ENCODE measurements around the gene PASK.

The PASK gene

DNA sequence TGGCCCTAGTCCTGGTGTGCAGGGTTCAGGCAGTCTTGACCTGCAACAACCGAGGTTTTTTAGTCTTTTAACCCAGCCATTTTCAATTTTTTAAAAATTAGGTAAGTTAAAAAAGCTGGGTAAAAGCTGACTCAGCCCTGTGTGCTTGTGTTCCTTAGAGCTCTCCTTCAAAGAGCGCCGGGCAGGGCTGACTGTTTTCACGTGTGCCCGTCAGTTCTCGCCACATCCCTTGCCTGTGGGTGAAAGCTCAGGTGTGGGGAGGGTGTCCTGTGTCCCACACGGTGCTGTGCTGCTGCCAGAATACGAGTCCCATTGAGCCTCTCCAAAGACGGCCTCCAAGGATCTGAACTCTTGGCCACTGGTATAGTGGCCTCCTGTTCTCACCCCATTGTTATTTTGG lies 33.9 kb upstream of the PASK start:
- Histone ChIP-seq H3K4me3 (ENCODE audit: low read depth, low read length) (no peak overlapping the region), H3K27me3 (replicated peaks) (no peaks in the 10 kb centered on the region), H3K27ac (no peak overlapping the region), H3K36me3 (replicated peaks) (peaks cover 6% of the 10 kb centered on the region)
- DNase-seq = no peak
- in situ Hi-C loops (cut with HindIII; ENCODE audit: low pct_ligation_motif_present, low sequenced_read_pairs) = no loop called here
- TF ChIP-seq, protein P1, sequence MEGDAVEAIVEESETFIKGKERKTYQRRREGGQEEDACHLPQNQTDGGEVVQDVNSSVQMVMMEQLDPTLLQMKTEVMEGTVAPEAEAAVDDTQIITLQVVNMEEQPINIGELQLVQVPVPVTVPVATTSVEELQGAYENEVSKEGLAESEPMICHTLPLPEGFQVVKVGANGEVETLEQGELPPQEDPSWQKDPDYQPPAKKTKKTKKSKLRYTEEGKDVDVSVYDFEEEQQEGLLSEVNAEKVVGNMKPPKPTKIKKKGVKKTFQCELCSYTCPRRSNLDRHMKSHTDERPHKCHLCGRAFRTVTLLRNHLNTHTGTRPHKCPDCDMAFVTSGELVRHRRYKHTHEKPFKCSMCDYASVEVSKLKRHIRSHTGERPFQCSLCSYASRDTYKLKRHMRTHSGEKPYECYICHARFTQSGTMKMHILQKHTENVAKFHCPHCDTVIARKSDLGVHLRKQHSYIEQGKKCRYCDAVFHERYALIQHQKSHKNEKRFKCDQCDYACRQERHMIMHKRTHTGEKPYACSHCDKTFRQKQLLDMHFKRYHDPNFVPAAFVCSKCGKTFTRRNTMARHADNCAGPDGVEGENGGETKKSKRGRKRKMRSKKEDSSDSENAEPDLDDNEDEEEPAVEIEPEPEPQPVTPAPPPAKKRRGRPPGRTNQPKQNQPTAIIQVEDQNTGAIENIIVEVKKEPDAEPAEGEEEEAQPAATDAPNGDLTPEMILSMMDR (IDR thresholded peaks at IDR 0.05; ENCODE audit: low read depth, low read length, missing control alignments) = no peak

DNA sequence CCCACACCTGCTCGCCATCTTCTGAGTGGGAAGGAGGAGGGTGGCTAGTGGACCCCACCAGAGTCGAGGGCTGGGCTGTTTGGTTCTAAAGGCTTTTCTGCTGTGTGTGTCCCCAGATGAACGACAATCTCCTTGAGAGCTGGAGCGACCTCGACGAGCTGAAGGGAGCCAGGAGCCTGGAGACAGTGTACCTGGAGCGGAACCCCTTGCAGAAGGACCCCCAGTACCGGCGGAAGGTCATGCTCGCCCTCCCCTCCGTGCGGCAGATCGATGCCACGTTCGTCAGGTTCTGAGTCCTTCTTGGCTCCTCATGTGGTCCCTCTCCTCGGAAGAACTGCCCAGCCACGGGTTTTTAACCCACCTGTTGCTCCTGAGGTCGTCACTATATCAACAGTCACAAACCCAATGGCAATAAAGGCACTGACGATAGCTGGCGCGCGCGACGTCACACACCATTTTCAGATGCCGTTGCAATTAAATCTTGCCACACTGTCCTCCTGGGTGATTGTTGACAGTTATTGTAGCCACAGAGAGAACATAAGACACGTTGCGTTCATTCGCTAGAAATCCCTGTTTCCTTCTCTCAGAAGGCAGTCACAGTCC lies 33.4 kb upstream of the PASK start:
- Histone ChIP-seq H3K4me3 (ENCODE audit: low read depth, low read length) (no peak overlapping the region), H3K36me3 (replicated peaks) (peaks cover 6% of the 10 kb centered on the region), H3K27ac (no peak overlapping the region), H3K27me3 (replicated peaks) (no peaks in the 10 kb centered on the region)
- TF ChIP-seq, protein P1 (IDR thresholded peaks at IDR 0.05; ENCODE audit: low read depth, low read length, missing control alignments) = no peak
- no peak for DNase-seq
- in situ Hi-C loops (cut with HindIII; ENCODE audit: low pct_ligation_motif_present, low sequenced_read_pairs) = no loop called here

DNA sequence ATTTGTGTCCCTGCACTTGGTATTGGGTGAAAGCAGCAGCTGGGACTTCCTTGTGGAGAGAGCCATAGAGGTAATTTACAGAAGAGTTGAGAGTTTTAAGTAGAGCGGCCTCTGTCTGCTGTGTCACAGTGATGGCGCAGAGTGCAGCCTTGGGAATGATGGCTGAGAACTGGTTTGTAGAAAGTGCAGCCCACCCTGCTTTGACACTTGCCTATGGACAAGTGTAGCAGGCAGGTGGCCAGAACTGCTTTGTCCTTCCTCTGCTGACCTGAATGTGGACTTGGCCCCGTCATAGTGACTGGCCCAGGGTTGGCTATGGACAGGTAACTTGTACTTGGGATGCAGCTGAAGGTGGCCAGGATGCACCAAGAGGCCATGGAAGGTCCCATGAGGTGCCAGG lies 32.9 kb upstream of the PASK start:
- Histone ChIP-seq H3K27me3 (replicated peaks) (no peaks in the 10 kb centered on the region), H3K36me3 (replicated peaks) (peaks cover 6% of the 10 kb centered on the region), H3K27ac (no peak overlapping the region), H3K4me3 (ENCODE audit: low read depth, low read length) (no peak overlapping the region)
- in situ Hi-C loops (cut with HindIII; ENCODE audit: low pct_ligation_motif_present, low sequenced_read_pairs) = no loop called here
- no peak for DNase-seq
- TF ChIP-seq, protein P1 (IDR thresholded peaks at IDR 0.05; ENCODE audit: low read depth, low read length, missing control alignments) = no peak

DNA sequence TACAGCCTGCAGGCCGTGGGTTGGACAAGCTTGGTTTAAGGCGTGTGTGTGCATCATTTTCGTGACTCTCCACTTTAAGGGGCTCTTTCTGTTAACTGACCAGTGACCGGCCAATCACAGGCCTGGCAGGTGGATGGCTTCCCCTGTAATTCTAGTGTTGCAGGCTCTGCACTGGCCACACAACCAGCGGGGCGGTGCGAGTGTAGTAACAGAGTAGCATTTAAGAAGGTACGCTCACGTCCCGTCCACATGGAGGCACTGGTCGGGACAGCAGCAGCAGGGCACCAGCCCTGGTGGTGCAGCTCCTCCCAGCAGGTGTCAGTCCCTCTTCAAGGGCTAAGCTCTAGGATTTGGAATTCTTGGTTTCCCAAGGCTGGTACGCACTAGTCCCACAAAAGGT lies 31.2 kb upstream of the PASK start:
- TF ChIP-seq, protein P1 (IDR thresholded peaks at IDR 0.05; ENCODE audit: low read depth, low read length, missing control alignments) = no peak
- no peak for DNase-seq
- no peaks in the 10 kb centered on the region for H3K27me3 ChIP-seq (replicated peaks)
- peaks cover 9% of the 10 kb centered on the region for H3K36me3 ChIP-seq (replicated peaks)
- H3K27ac ChIP-seq = no peak overlapping the region
- in situ Hi-C loops (cut with HindIII; ENCODE audit: low pct_ligation_motif_present, low sequenced_read_pairs) = no loop called here
- no peak overlapping the region for H3K4me3 ChIP-seq (ENCODE audit: low read depth, low read length)

DNA sequence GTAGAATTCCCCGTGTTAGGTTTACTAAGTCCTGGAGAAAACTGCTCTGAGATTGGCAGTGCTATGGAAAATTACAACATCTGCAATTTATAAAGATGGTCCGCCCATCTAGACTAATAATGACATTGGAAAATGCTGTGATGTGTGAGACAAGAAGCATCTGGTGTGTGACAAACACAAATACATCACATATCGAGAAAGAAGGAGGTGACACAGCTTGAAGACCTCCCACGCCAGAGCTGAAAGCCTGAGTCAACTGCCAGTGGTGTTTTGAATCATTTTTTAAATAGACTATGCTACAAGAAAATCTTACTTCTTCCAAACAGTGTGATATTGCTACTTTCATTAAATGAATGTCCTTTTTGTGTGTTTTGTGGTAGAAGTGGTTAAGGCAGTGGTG lies 30.6 kb upstream of the PASK start:
- H3K27me3 ChIP-seq (replicated peaks) = no peaks in the 10 kb centered on the region
- DNase-seq = no peak
- TF ChIP-seq, protein P1 (IDR thresholded peaks at IDR 0.05; ENCODE audit: low read depth, low read length, missing control alignments) = no peak
- no peak overlapping the region for H3K4me3 ChIP-seq (ENCODE audit: low read depth, low read length)
- in situ Hi-C loops (cut with HindIII; ENCODE audit: low pct_ligation_motif_present, low sequenced_read_pairs) = no loop called here
- H3K36me3 ChIP-seq (replicated peaks) = peaks cover 9% of the 10 kb centered on the region
- H3K27ac ChIP-seq = no peak overlapping the region

DNA sequence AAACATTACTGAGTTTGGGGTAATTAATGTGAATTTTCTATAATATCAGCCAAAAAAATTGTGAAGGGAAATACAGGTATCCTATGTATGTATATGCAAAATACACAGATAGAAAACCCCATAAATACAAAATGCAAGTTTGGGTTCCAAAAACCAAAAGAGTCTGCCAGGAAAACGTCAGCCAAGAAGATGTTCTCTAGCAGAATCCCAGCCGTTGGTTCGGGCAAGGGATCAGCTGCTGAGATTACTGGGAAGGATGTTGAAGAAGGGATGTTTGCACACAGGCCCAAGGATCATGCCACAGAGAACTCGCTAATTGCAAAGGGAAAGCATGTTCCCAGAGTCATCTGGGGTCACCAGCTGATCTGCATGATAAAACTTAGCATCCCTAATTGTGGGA lies 29.7 kb upstream of the PASK start:
- in situ Hi-C loops (cut with HindIII; ENCODE audit: low pct_ligation_motif_present, low sequenced_read_pairs) = no loop called here
- Histone ChIP-seq H3K27me3 (replicated peaks) (no peaks in the 10 kb centered on the region), H3K36me3 (replicated peaks) (peaks cover 11% of the 10 kb centered on the region), H3K4me3 (ENCODE audit: low read depth, low read length) (no peak overlapping the region), H3K27ac (no peak overlapping the region)
- DNase-seq = no peak
- TF ChIP-seq, protein P1 (IDR thresholded peaks at IDR 0.05; ENCODE audit: low read depth, low read length, missing control alignments) = no peak
